Ovary (tissue), 9 donors: Measurements from ENCODE around the gene LMOD1. TPM values are rescaled to one million over a fixed set of nuclear protein-coding genes. Genes with fewer than 3 reads are reported as not detected.

ENCODE experiments used
- DNase-seq, 5 donors: peaks; one replicate each; pipeline ENCODE4 v3.0.0-alpha.2; 2019 to 2020
- H3K27ac ChIP-seq, 2 donors: fragments of 200-600 bp; one replicate each; pipeline versions ENCODE4 v1.5.1 to v1.8.0; 2019 to 2022
- H3K27me3 ChIP-seq: fragments of 200-600 bp; one replicate; pipeline ENCODE4 v1.8.0; 2022
- H3K36me3 ChIP-seq: fragments of 200-600 bp; sonication (generic); one replicate; pipeline ENCODE4 v1.5.1; 2019
- H3K4me1 ChIP-seq: one replicate; pipeline ENCODE4 v1.8.1; 2013; ENCODE audit warnings: mild to moderate bottlenecking, moderate library complexity; ENCODE audit not compliant: insufficient read depth
- H3K4me3 ChIP-seq: fragments of 200-600 bp; sonication (generic); one replicate; pipeline ENCODE4 v1.5.1; 2017
- H3K9me3 ChIP-seq, 2 donors: fragments of 200-600 bp in 1 of 2; sonication (generic) in 1 of 2; one replicate each; pipeline versions ENCODE4 v1.5.1 to v1.8.1; 2013 to 2019; ENCODE audit warnings: mild to moderate bottlenecking in 1 of 2, moderate library complexity in 1 of 2
- EP300 ChIP-seq: sonication (generic); formaldehyde crosslinking; IDR thresholded peaks from one replicate; pipeline ENCODE4 v1.6.1; 2017; ENCODE audit warnings: antibody characterized with exemption
- POLR2A ChIP-seq: fragments of 450-650 bp; IDR thresholded peaks from one replicate; pipeline ENCODE4 v1.6.1; 2017; ENCODE audit warnings: antibody characterized with exemption, mild to moderate bottlenecking, moderate library complexity
- WGBS, 3 donors: extraction: QIAGEN DNeasy Blood & Tissue Kit in 1 of 3; methylation state at CpG; one replicate each; pipeline versions ENCODE4 v1.1.5 to v1.1.7; 2013 to 2017; 5-methylcytosine and 5-hydroxymethylcytosine counted together
- intact Hi-C, 4 donors: fragments of 100-400 bp; cut with DNase I; formaldehyde crosslinking; loops; one replicate each; pipeline versions ENCODE4 v1.11.0 to v1.15.1; 2022 to 2023
- polyA plus RNA-seq, 2 donors: library from polyadenylated mRNA; stranded (reverse); fragments of 200-250 nt in 1 of 2; fragments of 350-450 nt in 1 of 2; fragmentation: Illumina TruSeq in 1 of 2; extraction: RNeasy Lipid Tissue Mini Kit (QIAGEN cat#74804) in 1 of 2; gene quantifications; one replicate each; pipeline ENCODE4 v1.2.3, GENCODE V29; 2013 to 2014
- total RNA-seq, 7 donors: library from RNA; depleted of rRNA in 2 of 7; stranded (reverse); fragments of >200 nt in 2 of 7; fragmentation: NEBNext Ultra II Directional in 3 of 7; extraction: Animal tissue kit (Norgen Biotek cat#: 25700) in 3 of 7; gene quantifications; one replicate each; pipeline versions ENCODE4 v1.1.0 to v1.2.4, GENCODE V29; 2016 to 2023
- TF ChIP-seq, protein P1 (sequence below), 3 donors: fragments of 450-650 bp in 2 of 3; fragments of 200-600 bp in 1 of 3; IDR thresholded peaks; one replicate each; pipeline versions ENCODE4 v1.5.1 to v1.8.0; 2016 to 2022; ENCODE audit warnings: antibody characterized with exemption in 3 of 3, mild to moderate bottlenecking in 1 of 3
- donor health status: DM: no; HTN: no; CAD: no; lungs with moderate emphysema.
- donor health status: DM: no; HTN: no; CAD: no.
- donor health status: Bipolar disorder and iron deficiency.
- donor health status: DM: yes; HTN: yes; CAD: no.
- donor health status: DM: no; HTN: no; CAD: no.
- donor health status: DM: yes; HTN: yes; CAD: no.

Gene LMOD1
- total and polyA plus RNA-seq, 9 donors: 25.6 to 255 (median 92.6) TPM

DNA sequence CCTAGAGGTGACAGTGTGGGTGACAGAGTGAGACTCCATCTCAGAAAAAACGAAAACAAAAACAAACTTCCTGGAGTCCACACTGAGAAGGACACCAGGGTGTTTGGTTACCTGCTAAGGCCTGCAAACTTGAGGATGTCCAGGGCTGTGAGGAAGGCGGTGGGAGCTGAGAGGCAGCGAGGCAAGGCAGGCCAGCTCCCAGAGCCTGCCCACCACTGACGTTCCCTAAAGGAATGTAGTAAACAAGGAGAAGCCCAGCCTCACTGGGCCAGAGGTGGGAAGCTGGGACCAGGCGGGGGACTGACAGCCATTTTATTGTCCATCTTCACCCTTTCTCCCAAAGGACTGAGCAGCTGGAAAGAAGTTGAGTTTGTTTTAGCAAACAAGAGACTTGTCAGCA lies 33.5 kb downstream of the LMOD1 start:
- H3K4me1 ChIP-seq: peaks cover 54% of the 10 kb centered on the region
- H3K9me3 ChIP-seq: no peaks in the 10 kb centered on the region
- no peaks in the 10 kb centered on the region for H3K27me3 ChIP-seq
- no peaks in the 10 kb centered on the region for H3K36me3 ChIP-seq
- intact Hi-C loops: no loop called here
- TF ChIP-seq, protein P1, sequence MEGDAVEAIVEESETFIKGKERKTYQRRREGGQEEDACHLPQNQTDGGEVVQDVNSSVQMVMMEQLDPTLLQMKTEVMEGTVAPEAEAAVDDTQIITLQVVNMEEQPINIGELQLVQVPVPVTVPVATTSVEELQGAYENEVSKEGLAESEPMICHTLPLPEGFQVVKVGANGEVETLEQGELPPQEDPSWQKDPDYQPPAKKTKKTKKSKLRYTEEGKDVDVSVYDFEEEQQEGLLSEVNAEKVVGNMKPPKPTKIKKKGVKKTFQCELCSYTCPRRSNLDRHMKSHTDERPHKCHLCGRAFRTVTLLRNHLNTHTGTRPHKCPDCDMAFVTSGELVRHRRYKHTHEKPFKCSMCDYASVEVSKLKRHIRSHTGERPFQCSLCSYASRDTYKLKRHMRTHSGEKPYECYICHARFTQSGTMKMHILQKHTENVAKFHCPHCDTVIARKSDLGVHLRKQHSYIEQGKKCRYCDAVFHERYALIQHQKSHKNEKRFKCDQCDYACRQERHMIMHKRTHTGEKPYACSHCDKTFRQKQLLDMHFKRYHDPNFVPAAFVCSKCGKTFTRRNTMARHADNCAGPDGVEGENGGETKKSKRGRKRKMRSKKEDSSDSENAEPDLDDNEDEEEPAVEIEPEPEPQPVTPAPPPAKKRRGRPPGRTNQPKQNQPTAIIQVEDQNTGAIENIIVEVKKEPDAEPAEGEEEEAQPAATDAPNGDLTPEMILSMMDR (IDR thresholded peaks at IDR 0.05): no peak
- TF ChIP-seq POLR2A: no peak
- no peak for TF ChIP-seq EP300
- 10 to 22% (median 21%) methylated on average over 5 of the region's 5 CpGs for WGBS, 3 donors
- H3K27ac ChIP-seq: peak overlapping the region in 1 of 2 donors; percentile 81
- DNase-seq: peak; percentile 72 to 78 (median 74)
- no peak overlapping the region for H3K4me3 ChIP-seq

GRCh38 chr1:201911826-201912571 lies 34.3 kb downstream of the LMOD1 start:
- TF ChIP-seq EP300 (no peak), POLR2A (no peak)
- TF ChIP-seq, protein P1 (IDR thresholded peaks at IDR 0.05): no peak
- Histone ChIP-seq H3K36me3 (no peaks in the 10 kb centered on the region), H3K4me3 (no peak overlapping the region), H3K27me3 (no peaks in the 10 kb centered on the region), H3K27ac (peak overlapping the region in 1 of 2 donors; percentile 81), H3K9me3 (no peaks in the 10 kb centered on the region), H3K4me1 (peaks cover 54% of the 10 kb centered on the region)
- intact Hi-C loops: no loop called here
- no peak for DNase-seq
- 75 to 79% (median 78%) methylated on average over 4 of the region's 4 CpGs for WGBS, 3 donors

DNA sequence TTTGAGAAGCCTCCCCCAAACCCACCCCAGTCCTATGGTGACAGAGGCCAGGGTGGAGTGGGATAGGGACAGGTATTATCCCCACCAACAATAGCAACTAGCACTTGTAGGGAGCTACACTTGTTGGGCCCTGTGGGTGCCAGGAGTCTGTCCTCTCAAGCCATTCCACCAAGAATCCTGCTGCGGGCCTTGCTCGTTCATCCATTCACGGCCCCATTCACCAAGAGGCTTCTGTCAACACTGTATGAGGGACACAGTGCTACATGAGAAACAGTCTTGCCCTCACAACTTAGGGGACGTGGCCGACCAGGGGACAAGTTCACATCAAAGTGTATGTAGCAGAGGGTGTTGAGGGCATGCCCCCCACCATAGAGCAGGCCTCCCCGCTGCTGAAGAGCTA lies 38.7 kb downstream of the LMOD1 start:
- WGBS, 3 donors: 85 to 96% (median 90%) methylated on average over 6 of the region's 6 CpGs
- no peaks in the 10 kb centered on the region for H3K9me3 ChIP-seq
- TF ChIP-seq POLR2A (no peak), EP300 (no peak)
- TF ChIP-seq, protein P1 (IDR thresholded peaks at IDR 0.05): no peak
- no peaks in the 10 kb centered on the region for H3K36me3 ChIP-seq
- intact Hi-C loops: loop anchor here in 1 of 4 donors (5.0 kb wide), 1 partner anchor 35 kb away; no protein-coding TSS in a partner anchor
- H3K27me3 ChIP-seq: no peaks in the 10 kb centered on the region
- peaks cover 48% of the 10 kb centered on the region for H3K4me1 ChIP-seq
- DNase-seq: no peak
- H3K27ac ChIP-seq: peak overlapping the region in 1 of 2 donors; percentile 94
- no peak overlapping the region for H3K4me3 ChIP-seq

DNA sequence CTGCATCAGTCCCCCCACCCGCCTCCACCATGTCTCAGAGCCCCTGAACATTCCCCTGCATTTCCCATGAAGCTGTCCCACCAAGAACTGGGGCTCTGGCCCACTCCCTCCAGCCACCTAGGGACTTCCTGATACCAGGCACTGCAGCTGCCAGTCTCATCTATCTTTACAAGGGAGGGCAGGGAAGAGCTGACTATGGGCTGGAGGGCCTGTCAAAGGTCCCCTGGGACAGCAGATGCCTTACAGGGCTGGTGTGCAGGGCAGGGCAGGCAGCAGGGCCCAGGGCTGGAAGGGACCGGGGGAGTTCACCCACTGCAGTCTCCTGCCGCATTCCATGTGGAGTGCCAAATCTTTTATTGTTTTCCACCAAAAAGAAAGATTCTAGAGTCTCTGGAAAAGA lies 40.0 kb downstream of the LMOD1 start:
- intact Hi-C loops: loop anchor here in 1 of 4 donors (5.0 kb wide), 1 partner anchor 36 kb away; no protein-coding TSS in a partner anchor
- Histone ChIP-seq H3K9me3 (no peaks in the 10 kb centered on the region), H3K4me1 (peaks cover 43% of the 10 kb centered on the region), H3K4me3 (no peak overlapping the region), H3K27me3 (no peaks in the 10 kb centered on the region), H3K27ac (peak overlapping the region; percentile 50 to 94), H3K36me3 (no peaks in the 10 kb centered on the region)
- TF ChIP-seq, protein P1 (IDR thresholded peaks at IDR 0.05): no peak
- no peak for TF ChIP-seq POLR2A
- TF ChIP-seq EP300: no peak
- WGBS, 3 donors: 45 to 56% (median 49%) methylated on average over 3 of the region's 3 CpGs
- DNase-seq: peak in 1 of 5 donors; percentile 17
